ENCODE data around the gene REPIN1.

DNA sequence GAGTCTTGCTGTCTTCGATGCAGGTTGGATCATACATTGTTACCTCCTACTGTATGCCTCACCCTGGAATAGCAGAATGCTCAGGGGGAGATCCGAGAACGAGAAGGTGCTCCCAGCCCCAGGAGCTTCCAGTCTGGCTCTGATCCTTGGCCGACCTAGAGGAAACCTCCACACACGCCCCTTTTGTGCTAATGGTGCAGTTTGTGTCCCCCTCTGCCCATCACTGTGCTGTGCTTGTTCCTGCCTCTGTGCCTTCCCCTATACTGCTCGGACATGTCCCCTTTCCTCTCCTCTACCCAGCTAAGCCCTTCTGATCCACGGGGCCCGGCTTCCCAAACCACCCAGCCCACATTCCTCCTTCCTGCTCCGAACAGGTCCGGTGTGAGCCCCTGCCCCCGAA, 43.0 kb downstream of the REPIN1 start:
- TF ChIP-seq CTCF (IDR thresholded peaks at IDR 0.05) (no peak), POLR2A (IDR thresholded peaks at IDR 0.05) (no peak), EP300 (IDR thresholded peaks at IDR 0.05) (no peak)
